Thymus (tissue), 11 donors: ENCODE data around the gene GABRB1. TPM values are rescaled to one million over a fixed set of nuclear protein-coding genes. Genes with fewer than 3 reads are reported as not detected.
"Not testable (repeated sequence)": the region's sequence is repeated elsewhere in the genome, so short reads cannot be mapped to it uniquely, and the experiment has no call there.

ENCODE experiments used
- DNase-seq, 9 donors: peaks; one replicate each; pipeline ENCODE4 v3.0.0-alpha.2; 2013; ENCODE audit warnings: low spot score in 9 of 9, low read depth in 6 of 9, missing footprints in 1 of 9
- H3K27ac ChIP-seq, 2 donors: one replicate each; pipeline ENCODE4 v1.5.1; 2013; ENCODE audit warnings: control low read depth in 1 of 2, low read depth in 1 of 2, low read length in 1 of 2, mild to moderate bottlenecking in 1 of 2, moderate library complexity in 1 of 2
- H3K27me3 ChIP-seq, 2 donors: one replicate each; pipeline ENCODE4 v1.5.1; 2013; ENCODE audit warnings: low read length in 1 of 2; ENCODE audit not compliant: control insufficient read depth in 2 of 2, insufficient read depth in 1 of 2
- H3K36me3 ChIP-seq, 2 donors: one replicate each; pipeline ENCODE4 v1.5.1; 2013; ENCODE audit warnings: low read length in 1 of 2, mild to moderate bottlenecking in 1 of 2, moderate library complexity in 1 of 2; ENCODE audit not compliant: control insufficient read depth in 2 of 2, insufficient read depth in 2 of 2
- H3K4me1 ChIP-seq, 2 donors: one replicate each; pipeline ENCODE4 v1.5.1; 2013; ENCODE audit warnings: low read length in 2 of 2; ENCODE audit not compliant: control insufficient read depth in 2 of 2, insufficient read depth in 2 of 2
- H3K4me3 ChIP-seq, 2 donors: one replicate each; pipeline ENCODE4 v1.5.1; 2013; ENCODE audit warnings: low read length in 2 of 2, control low read depth in 1 of 2, mild to moderate bottlenecking in 1 of 2
- H3K9me3 ChIP-seq, 2 donors: one replicate each; pipeline ENCODE4 v1.5.1; 2013; ENCODE audit warnings: low read length in 1 of 2, mild to moderate bottlenecking in 1 of 2; ENCODE audit not compliant: control insufficient read depth in 2 of 2, insufficient read depth in 1 of 2
- WGBS: extraction: QIAGEN DNeasy Blood & Tissue Kit; methylation state at CpG from one replicate; pipeline ENCODE4 v1.1.7; 2013; 5-methylcytosine and 5-hydroxymethylcytosine counted together
- polyA plus RNA-seq: library from polyadenylated mRNA; stranded (reverse); fragments of 200-250 nt; gene quantifications from one replicate; pipeline ENCODE4 v1.2.3, GENCODE V29; 2013
- total RNA-seq: library from RNA; stranded (reverse); fragments of 120-200 nt; gene quantifications from one replicate; pipeline ENCODE4 v1.2.4, GENCODE V29; 2013
- donor health status: healthy.

Gene GABRB1
- total and polyA plus RNA-seq, 2 donors: under 0.01 to 0.02 TPM

- Histone ChIP-seq H3K4me3 (no peak overlapping the region), H3K27me3 (no peaks in the 10 kb centered on the region), H3K4me1 (no peaks in the 10 kb centered on the region), H3K9me3 (no peaks in the 10 kb centered on the region), H3K36me3 (no peaks in the 10 kb centered on the region), H3K27ac (no peak overlapping the region)
- WGBS: 59% methylated on average over 2 of the region's 2 CpGs
- no peak for DNase-seq
Observed at GRCh38 chr4:47270201-47270888, 239.0 kb downstream of the GABRB1 start.

DNA sequence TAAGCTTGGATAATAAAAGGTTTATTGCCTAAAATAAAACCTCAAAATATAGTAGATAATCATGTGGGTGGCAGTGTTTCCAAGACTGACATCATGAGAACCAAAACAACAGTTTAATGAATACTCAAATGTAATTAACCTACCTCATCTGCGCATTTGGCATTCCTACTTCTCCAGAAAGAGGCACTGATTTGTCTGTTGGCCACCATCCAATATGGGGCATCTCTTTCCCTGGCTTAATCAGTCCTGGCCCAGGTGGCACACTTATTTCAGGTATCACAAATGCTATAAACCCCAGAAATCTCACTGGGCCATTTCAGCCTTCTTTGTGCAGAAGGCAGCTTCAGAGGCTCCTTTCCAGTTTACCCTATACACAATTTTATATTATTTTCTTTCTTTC is 239.9 kb downstream of the GABRB1 start:
- Histone ChIP-seq H3K27ac (no peak overlapping the region), H3K36me3 (no peaks in the 10 kb centered on the region), H3K9me3 (no peaks in the 10 kb centered on the region), H3K27me3 (no peaks in the 10 kb centered on the region), H3K4me3 (no peak overlapping the region), H3K4me1 (no peaks in the 10 kb centered on the region)
- no peak for DNase-seq
- WGBS: 95% methylated on average over 1 of the region's 1 CpG

DNA sequence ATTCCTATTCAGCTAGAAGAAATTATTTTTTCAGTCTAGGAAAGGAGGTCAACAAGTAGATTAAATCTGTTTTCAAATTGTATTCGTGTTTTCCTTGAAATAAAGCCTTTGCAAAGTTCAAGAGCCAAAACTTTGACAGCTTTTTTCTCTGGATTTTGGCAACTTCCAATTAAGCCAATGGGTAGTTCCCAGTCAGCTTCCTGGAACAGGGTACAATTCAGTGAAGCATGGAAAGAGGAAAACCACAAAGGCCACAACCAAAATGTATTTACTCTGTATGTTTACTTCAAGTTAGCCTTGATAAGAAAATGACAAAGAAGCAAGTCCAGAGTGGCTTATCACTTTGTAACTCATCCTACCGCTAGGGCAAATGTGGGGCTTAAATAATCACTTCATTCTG is 243.5 kb downstream of the GABRB1 start:
- no peaks in the 10 kb centered on the region for H3K36me3 ChIP-seq
- no peaks in the 10 kb centered on the region for H3K27me3 ChIP-seq
- H3K4me1 ChIP-seq: no peaks in the 10 kb centered on the region
- no peak overlapping the region for H3K4me3 ChIP-seq
- no peaks in the 10 kb centered on the region for H3K9me3 ChIP-seq
- 52% methylated on average over 2 of the region's 2 CpGs for WGBS
- H3K27ac ChIP-seq: no peak overlapping the region
- DNase-seq: no peak

GRCh38 chr4:47275595-47275994 is 244.2 kb downstream of the GABRB1 start:
- no peak for DNase-seq
- no peak overlapping the region for H3K27ac ChIP-seq
- WGBS: 69% methylated on average over 2 of the region's 2 CpGs
- no peak overlapping the region for H3K4me3 ChIP-seq
- no peaks in the 10 kb centered on the region for H3K27me3 ChIP-seq
- H3K36me3 ChIP-seq: no peaks in the 10 kb centered on the region
- H3K9me3 ChIP-seq: no peaks in the 10 kb centered on the region
- no peaks in the 10 kb centered on the region for H3K4me1 ChIP-seq

DNA sequence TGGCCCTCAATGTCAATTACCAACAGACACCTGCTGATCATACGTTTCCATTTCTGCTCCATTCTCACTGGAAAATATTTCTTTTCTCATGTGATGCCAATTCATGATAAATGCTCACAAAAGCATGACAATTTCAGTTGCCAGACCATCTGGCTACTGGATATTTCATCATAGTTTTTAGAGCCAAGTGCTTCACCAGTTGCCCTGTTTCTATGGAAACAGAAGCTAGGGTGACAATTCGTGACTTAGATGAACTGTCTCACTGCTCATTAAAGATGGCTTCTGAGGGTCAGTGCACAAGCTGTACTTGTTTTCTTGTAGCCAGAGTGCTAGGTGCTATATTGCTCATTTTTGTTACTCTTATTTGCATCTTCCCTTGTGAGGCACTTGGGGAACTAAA is 247.3 kb downstream of the GABRB1 start:
- no peaks in the 10 kb centered on the region for H3K9me3 ChIP-seq
- H3K4me3 ChIP-seq: no peak overlapping the region
- 77% methylated on average over 2 of the region's 2 CpGs for WGBS

GRCh38 chr4:47287735-47288134 is 256.4 kb downstream of the GABRB1 start:
- 47% methylated on average over 2 of the region's 2 CpGs for WGBS

More for the DNA sequence above, 247.3 kb downstream of the GABRB1 start:
- H3K27me3 ChIP-seq: no peaks in the 10 kb centered on the region
- H3K27ac ChIP-seq: no peak overlapping the region
- DNase-seq: no peak
- no peaks in the 10 kb centered on the region for H3K4me1 ChIP-seq
- H3K36me3 ChIP-seq: no peaks in the 10 kb centered on the region

GRCh38 chr4:47289805-47290204 is 258.4 kb downstream of the GABRB1 start:
- Histone ChIP-seq H3K4me1 (no peaks in the 10 kb centered on the region), H3K36me3 (no peaks in the 10 kb centered on the region), H3K27me3 (no peaks in the 10 kb centered on the region), H3K27ac (no peak overlapping the region), H3K9me3 (no peaks in the 10 kb centered on the region), H3K4me3 (no peak overlapping the region)
- DNase-seq: no peak

More at GRCh38 chr4:47287735-47288134, 256.4 kb downstream of the GABRB1 start:
- Histone ChIP-seq H3K36me3 (no peaks in the 10 kb centered on the region), H3K27ac (no peak overlapping the region), H3K9me3 (no peaks in the 10 kb centered on the region), H3K4me1 (no peaks in the 10 kb centered on the region), H3K4me3 (no peak overlapping the region), H3K27me3 (no peaks in the 10 kb centered on the region)
- DNase-seq: no peak

- not testable (repeated sequence) for H3K27me3 ChIP-seq, H3K36me3 ChIP-seq, DNase-seq, H3K9me3 ChIP-seq, H3K4me3 ChIP-seq, H3K27ac ChIP-seq, H3K4me1 ChIP-seq
- 93% methylated on average over 4 of the region's 4 CpGs for WGBS
Observed at GRCh38 chr4:47290873-47291272, 259.5 kb downstream of the GABRB1 start.

DNA sequence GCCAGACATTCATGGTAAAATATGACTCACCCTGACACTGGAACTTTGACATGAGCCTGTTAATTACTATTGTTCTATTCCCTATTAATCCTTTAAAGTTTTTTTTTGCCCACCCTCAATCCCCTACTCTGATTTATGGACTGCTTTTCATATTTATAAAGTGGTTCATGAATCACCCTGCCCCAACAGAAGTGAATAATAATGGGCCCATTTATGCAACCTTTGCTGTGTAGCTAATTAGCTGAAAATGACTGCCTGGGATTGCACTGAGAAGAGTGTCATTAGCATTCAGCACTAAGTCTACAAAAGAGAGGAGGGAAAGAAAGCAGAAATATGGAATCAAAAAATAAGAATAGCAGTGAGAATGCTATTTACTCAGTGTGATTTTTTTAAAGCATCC is 277.8 kb downstream of the GABRB1 start:
- H3K27me3 ChIP-seq: no peaks in the 10 kb centered on the region
- no peaks in the 10 kb centered on the region for H3K36me3 ChIP-seq
- DNase-seq: no peak
- H3K4me3 ChIP-seq: no peak overlapping the region
- H3K4me1 ChIP-seq: no peaks in the 10 kb centered on the region
- no peak overlapping the region for H3K27ac ChIP-seq
- no peaks in the 10 kb centered on the region for H3K9me3 ChIP-seq
